Dermis microvascular lymphatic vessel endothelial cell (primary cell): Measurements from ENCODE around the gene ZNF428. TPM values are rescaled to one million over a fixed set of nuclear protein-coding genes. Genes with fewer than 3 reads are reported as not detected.
"Not testable (repeated sequence)": the region's sequence is repeated elsewhere in the genome, so short reads cannot be mapped to it uniquely, and the experiment has no call there.

Source experiments
- DNase-seq, 2 donors: peaks; one replicate each; pipeline versions ENCODE4 v3.0.0 to v3.0.0-alpha.2; 2010; ENCODE audit warnings: low read depth in 2 of 2
- total RNA-seq: library from RNA; depleted of rRNA; stranded (reverse); fragments of >200 nt; gene quantifications from 2 replicates; pipeline ENCODE4 v1.2.1, GENCODE V29; 2014

ZNF428 gene
- total RNA-seq, 1 donor from 2014 or later = 55.1 TPM

DNA sequence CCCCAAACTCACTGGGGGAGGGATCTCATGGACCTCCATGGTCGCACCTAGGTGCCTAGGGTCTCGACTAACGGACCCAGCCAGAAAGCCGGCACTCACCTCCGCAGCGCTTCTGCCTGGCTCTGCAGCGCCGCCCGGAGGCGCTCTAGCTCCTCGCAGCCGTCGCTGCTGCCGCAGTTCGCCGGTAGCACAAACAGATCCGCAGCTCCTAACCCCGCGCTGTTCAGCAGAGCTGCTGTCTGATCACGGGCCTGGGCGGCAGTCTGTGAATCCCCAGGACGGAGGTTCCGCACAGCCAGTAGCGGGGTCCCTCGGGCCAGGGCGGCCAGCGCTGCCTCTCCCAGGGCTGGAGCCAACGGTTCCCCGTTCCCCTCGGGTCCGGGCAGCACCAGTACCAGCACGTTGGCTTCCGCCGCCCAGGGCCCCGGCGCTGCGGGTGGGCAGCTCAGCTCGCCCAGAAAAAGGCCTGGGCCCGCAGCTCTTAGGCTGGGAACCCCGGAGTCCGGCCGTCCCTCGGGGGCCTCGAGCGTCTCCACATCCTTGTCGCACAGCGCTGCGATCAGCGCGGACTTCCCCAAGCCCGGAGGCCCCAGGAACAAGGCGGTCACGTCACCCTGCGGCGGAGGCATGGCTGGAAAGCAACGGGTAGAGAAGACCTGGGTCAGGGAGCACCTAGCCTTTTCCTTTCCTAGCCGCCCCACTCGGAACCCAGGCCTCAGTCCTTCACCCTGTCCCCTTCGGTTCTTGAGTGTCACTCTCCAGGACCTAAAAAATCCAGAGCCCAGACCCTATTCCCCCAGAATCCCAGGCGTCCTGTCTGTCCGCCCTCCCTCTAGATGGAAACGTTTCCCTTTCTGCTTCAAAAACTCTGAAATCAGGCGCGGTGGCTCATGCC lies 24.5 kb downstream of the ZNF428 start:
- peak; percentile 60 to 81 for DNase-seq

GRCh38 chr19:43594081-43594697 lies 25.2 kb downstream of the ZNF428 start:
- DNase-seq = no peak

- DNase-seq = no peak
Observed at GRCh38 chr19:43592800-43593350, 26.6 kb downstream of the ZNF428 start.

- DNase-seq = no peak
Observed at GRCh38 chr19:43591904-43592772, 27.3 kb downstream of the ZNF428 start.

- no peak for DNase-seq
Observed at GRCh38 chr19:43589678-43590077, 29.8 kb downstream of the ZNF428 start.

DNA sequence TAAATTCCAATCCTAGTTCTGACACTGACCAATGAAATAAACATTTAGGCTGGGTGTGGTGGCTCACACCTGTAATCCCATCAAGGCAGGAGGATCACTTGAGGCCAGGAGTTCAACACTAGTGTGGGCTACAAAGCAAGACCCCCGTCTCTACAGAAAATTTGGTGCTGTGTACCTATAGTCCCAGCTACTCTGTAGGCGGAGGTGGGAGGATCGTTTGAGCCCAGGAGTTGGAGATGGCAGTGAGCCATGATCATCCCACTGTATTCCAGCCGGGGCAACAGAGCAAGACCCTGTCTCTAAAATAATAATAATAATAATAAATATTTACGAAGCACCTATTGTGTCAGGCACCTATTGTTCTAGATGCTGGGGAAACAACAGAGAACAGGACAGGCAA lies 30.2 kb downstream of the ZNF428 start:
- no peak for DNase-seq

- DNase-seq = not testable (repeated sequence)
Observed at GRCh38 chr19:43587029-43587428, 32.4 kb downstream of the ZNF428 start.

GRCh38 chr19:43586346-43586745 lies 33.1 kb downstream of the ZNF428 start:
- no peak for DNase-seq

GRCh38 chr19:43584484-43584883 lies 34.9 kb downstream of the ZNF428 start:
- DNase-seq = no peak

DNA sequence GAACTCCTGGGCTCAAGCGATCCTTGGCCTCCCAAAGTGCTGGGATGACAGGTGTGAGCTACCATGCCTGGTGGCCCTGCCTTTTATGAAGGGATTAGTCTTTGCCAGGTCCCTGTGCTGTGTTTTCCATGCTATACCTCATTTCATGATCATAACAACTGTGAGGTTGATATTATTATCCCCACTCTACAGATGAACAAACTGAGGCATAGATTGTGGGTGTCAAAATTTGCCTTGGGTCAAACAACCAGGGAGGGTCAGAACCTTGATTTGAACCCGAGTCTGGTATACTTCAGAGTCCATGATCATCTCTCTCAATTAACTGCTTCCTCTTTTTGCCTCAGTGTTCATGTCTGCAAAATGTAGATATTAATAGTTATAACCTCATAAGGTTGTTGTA lies 36.9 kb downstream of the ZNF428 start:
- DNase-seq = no peak

DNA sequence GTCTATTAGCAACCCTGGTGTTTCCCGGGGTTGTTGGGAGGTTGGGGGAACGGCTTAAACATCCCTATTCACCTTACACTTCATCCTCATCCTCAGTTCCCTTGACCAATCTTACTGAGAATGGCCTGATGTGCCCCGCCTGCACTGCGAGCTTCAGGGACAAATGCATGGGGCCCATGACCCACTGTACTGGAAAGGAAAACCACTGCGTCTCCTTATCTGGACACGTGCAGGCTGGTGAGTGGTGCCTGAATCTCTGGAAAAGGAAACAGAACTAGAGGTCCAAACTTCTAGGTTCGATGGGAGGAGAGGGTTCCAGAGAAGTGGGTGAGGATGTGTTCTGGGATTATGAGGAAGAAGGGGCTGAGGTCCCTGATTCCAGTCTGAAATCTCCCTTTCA lies 38.0 kb downstream of the ZNF428 start:
- no peak for DNase-seq

DNA sequence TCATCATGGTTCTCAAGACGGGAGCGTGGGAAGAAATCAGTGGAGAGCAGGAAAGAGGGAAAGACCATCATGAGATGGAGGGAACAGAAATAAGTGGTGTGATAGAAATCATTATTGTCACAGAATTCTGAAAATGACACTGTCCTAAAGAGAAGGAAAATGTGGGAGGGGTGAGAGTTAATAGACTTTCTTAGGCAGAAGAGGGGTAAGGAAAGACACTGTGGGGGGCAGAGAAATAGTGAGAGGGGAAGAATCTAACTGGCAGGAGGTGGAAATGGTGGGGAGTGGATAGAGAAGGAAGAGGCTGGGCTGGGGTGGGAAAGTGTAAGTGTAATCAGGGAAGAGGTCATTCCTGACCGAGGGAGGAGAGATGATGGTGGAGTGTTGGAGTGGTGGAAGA lies 40.6 kb downstream of the ZNF428 start:
- DNase-seq = no peak

- no peak for DNase-seq
Observed at GRCh38 chr19:43575955-43576878, 43.2 kb downstream of the ZNF428 start.

GRCh38 chr19:43575156-43575950 lies 44.1 kb downstream of the ZNF428 start, which contains the start of the genes PINLYP and XRCC1:
PINLYP (plus strand) TSS chr19:43575801; CDS start chr19:43577192, 1,391 bp downstream.
XRCC1 (minus strand) TSS chr19:43575527; CDS start chr19:43575458, 69 bp downstream.
- DNase-seq = peak; percentile 97 to 99

DNA sequence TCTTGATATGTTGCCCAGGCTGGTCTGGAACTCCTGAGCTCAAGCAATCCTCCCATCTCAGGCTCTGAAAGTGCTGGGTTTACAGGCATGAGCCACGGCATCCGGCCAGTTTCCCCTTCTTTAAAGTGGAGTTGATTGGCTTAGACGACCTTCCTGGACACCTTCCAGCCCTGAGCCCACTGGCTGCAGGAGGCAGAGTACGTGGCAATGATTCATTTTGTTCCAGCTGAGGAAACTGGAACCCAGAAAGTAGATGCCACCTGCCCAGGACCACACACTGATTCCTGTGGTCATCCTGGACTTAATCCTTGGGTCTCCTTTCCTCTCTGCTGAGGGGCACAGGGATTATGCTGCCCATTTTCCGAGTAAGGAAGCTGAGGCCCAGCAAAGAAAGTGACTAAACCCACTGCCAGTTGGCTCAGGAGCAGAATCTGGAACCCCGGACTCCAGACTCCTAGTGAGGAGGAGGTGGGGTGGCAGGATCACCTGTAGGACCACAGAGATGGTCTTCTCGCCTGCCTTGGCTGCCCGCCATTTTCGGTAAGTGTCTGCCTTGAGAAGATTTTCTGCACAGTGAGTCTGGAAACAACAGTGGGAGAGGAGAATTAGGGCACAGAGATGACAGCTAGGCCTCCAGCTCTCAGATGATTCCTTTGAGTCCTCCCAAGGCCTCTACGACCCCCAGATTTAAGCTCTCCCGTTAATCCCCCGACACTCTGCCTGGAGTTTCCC lies 44.8 kb downstream of the ZNF428 start:
- peak in 1 of 2 donors; percentile 90 for DNase-seq

- no peak for DNase-seq
Observed at GRCh38 chr19:43572171-43572588, 47.2 kb downstream of the ZNF428 start.

GRCh38 chr19:43570174-43570791 lies 49.1 kb downstream of the ZNF428 start:
- DNase-seq = no peak

GRCh38 chr19:43569657-43570056 lies 49.8 kb downstream of the ZNF428 start:
- no peak for DNase-seq
